A549 (cell line): ENCODE data around the gene SMPDL3B.

Experiments
- CEBPB ChIP-seq, 2 experiments: fragments of >200 bp in 1 of 2; sonication (Bioruptor Twin) in 1 of 2; formaldehyde crosslinking in 1 of 2; IDR thresholded peaks; 2 replicates each; pipeline ENCODE4 v1.6.1; 2012 to 2016
- CHD2 ChIP-seq: fragments of 150-350 bp; IDR thresholded peaks from 2 replicates; pipeline ENCODE4 v1.6.1; 2014; ENCODE audit warnings: low read length; ENCODE audit not compliant: partially characterized antibody
- CHD4 ChIP-seq: fragments of 200-600 bp; sonication (generic); IDR thresholded peaks from 2 replicates; pipeline ENCODE4 v1.6.1; 2016; ENCODE audit warnings: antibody characterized with exemption, mild to moderate bottlenecking, borderline replicate concordance
- CTCF ChIP-seq: fragments of >200 bp; sonication (Bioruptor Twin); formaldehyde crosslinking; IDR thresholded peaks from 3 replicates; pipeline ENCODE4 v1.5.1; 2016
- EP300 ChIP-seq, 2 experiments: fragments of >200 bp; sonication (Bioruptor Twin); formaldehyde crosslinking; IDR thresholded peaks; 2 replicates in 1 of 2; 3 replicates in 1 of 2; pipeline ENCODE4 v1.6.1; 2016 to 2017
- ESRRA ChIP-seq: fragments of 150-350 bp; IDR thresholded peaks from 2 replicates; pipeline ENCODE4 v1.6.1; 2014; ENCODE audit warnings: mild to moderate bottlenecking, low read length, borderline replicate concordance
- HDAC2 ChIP-seq: fragments of 200-600 bp; sonication (generic); IDR thresholded peaks from 2 replicates; pipeline ENCODE4 v1.6.1; 2016
- JUNB ChIP-seq: fragments of >200 bp; sonication (Bioruptor Twin); formaldehyde crosslinking; IDR thresholded peaks from 2 replicates; pipeline ENCODE4 v1.6.1; 2016
- MAFK ChIP-seq: fragments of 450-650 bp; IDR thresholded peaks from 2 replicates; pipeline ENCODE4 v1.6.1; 2014; ENCODE audit not compliant: partially characterized antibody
- PHF8 ChIP-seq: fragments of 200-600 bp; sonication (generic); IDR thresholded peaks from 2 replicates; pipeline ENCODE4 v1.6.1; 2016; ENCODE audit warnings: low read depth, mild to moderate bottlenecking, antibody characterized with exemption, moderate library complexity, borderline replicate concordance
- POLR2A ChIP-seq: IDR thresholded peaks from 2 replicates; pipeline ENCODE4 v1.6.1; 2012; ENCODE audit warnings: mild to moderate bottlenecking, low read length
- SREBF2 ChIP-seq: fragments of 450-650 bp; IDR thresholded peaks from 2 replicates; pipeline ENCODE4 v1.6.1; 2014; ENCODE audit warnings: mild to moderate bottlenecking, moderate library complexity
- ZFP36 ChIP-seq: fragments of 450-650 bp; IDR thresholded peaks from 2 replicates; pipeline ENCODE4 v1.6.1; 2014; ENCODE audit warnings: borderline replicate concordance; ENCODE audit not compliant: partially characterized antibody

- TF ChIP-seq POLR2A (no peak), ESRRA (no peak), CTCF (no peak), MAFK (no peak), JUNB (no peak), CHD2 (no peak), SREBF2 (no peak), ZFP36 (no peak), HDAC2 (no peak), CEBPB (IDR thresholded peaks at IDR 0.05) (no peak), PHF8 (no peak), CHD4 (no peak), EP300 (IDR thresholded peaks at IDR 0.05) (no peak)
Measured at GRCh38 chr1:27990920-27991537, 56.2 kb downstream of the SMPDL3B start.
